ENCODE measurements around the gene CCL3. TPM values are rescaled to one million over a fixed set of nuclear protein-coding genes. Genes with fewer than 3 reads are reported as not detected.
"Not testable (repeated sequence)": the region's sequence is repeated elsewhere in the genome, so short reads cannot be mapped to it uniquely, and the experiment has no call there.

CCL3 gene
- polyA plus RNA-seq, 1 donor (not counting 4 experiments of a cell fraction or from before 2014, with no cell fraction given), result not detected

DNA sequence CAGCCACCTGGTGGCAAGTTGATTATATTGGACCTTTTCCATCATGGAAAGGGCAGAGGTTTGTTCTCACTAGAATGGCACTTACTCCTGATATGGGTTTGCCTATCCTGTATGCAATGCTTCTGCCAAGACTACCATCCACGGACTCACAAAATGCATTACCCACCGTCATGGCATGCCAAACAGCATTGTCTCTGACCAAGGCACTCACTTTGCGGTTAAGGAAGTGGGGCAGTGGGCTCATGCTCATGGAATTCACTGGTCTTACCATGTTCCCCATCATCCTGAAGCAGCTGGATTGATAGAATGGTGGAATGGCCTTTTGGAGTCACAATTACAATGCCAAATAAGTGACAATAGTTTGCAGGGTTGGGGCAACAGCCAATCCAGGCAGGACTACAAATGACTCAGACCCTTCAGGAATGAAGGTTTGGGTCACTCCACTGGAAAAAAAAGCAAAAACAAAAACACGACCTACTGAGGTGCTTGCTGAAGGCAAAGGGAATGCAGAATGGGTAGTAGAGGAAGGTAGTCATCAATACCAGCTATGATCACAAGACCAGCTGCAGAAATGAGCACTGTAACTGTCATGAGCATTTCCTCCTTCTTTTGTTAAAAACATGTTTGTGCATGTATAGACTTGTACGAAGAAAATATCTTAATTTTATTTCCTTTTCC is 25.2 kb upstream of the CCL3 start:
- peak; percentile 35 for DNase-seq (ENCODE audit: low read depth, low spot score)
- dilution Hi-C loops (cut with MboI; ENCODE audit: extremely low pct_ligation_motif_present, low sequenced_read_pairs), result not testable (repeated sequence)

GRCh38 chr17:36113131-36113530 is 23.2 kb upstream of the CCL3 start:
- FAIRE-seq; H3K79me2 ChIP-seq (ENCODE audit: control insufficient read depth, insufficient read depth, low read length); H3K4me1 ChIP-seq (ENCODE audit: control insufficient read depth, extremely low read depth, insufficient read depth, low read length); dilution Hi-C loops (cut with MboI; ENCODE audit: extremely low pct_ligation_motif_present, low sequenced_read_pairs); H4K20me1 ChIP-seq (ENCODE audit: control insufficient read depth, extremely low read depth, insufficient read depth, low read length); H3K4me3 ChIP-seq (ENCODE audit: control insufficient read depth in 2 of 3, extremely low read depth in 1 of 3, insufficient read depth in 2 of 3, low read depth in 1 of 3, low read length in 3 of 3); H3K4me2 ChIP-seq (ENCODE audit: control insufficient read depth, extremely low read depth, insufficient read depth, low read depth, low read length); DNase-seq (ENCODE audit: low read depth, low spot score); H3K27ac ChIP-seq (ENCODE audit: control insufficient read depth, insufficient read depth, low read length); H3K9me3 ChIP-seq (ENCODE audit: control insufficient read depth, low read depth, low read length); H3K27me3 ChIP-seq (ENCODE audit: control insufficient read depth, extremely low read depth, insufficient read depth, low read length); H3K9me1 ChIP-seq (ENCODE audit: control insufficient read depth, extremely low read depth, insufficient read depth, low read length); H3K36me3 ChIP-seq (ENCODE audit: control insufficient read depth in 2 of 2, extremely low read depth in 1 of 2, insufficient read depth in 2 of 2, low read length in 2 of 2); H3K9ac ChIP-seq (ENCODE audit: control insufficient read depth, extremely low read depth, insufficient read depth, low read length); H2AFZ ChIP-seq (ENCODE audit: control insufficient read depth, low read length): not testable (repeated sequence)

More for the DNA sequence above, 25.2 kb upstream of the CCL3 start:
- not testable (repeated sequence) for H3K9me1 ChIP-seq (ENCODE audit: control insufficient read depth, extremely low read depth, insufficient read depth, low read length); H3K9me3 ChIP-seq (ENCODE audit: control insufficient read depth, low read depth, low read length); H3K27me3 ChIP-seq (ENCODE audit: control insufficient read depth, extremely low read depth, insufficient read depth, low read length); H3K79me2 ChIP-seq (ENCODE audit: control insufficient read depth, insufficient read depth, low read length); H3K9ac ChIP-seq (ENCODE audit: control insufficient read depth, extremely low read depth, insufficient read depth, low read length); H2AFZ ChIP-seq (ENCODE audit: control insufficient read depth, low read length); H3K36me3 ChIP-seq (ENCODE audit: control insufficient read depth in 2 of 2, extremely low read depth in 1 of 2, insufficient read depth in 2 of 2, low read length in 2 of 2); FAIRE-seq; H3K4me3 ChIP-seq (ENCODE audit: control insufficient read depth in 2 of 3, extremely low read depth in 1 of 3, insufficient read depth in 2 of 3, low read depth in 1 of 3, low read length in 3 of 3); H3K4me1 ChIP-seq (ENCODE audit: control insufficient read depth, extremely low read depth, insufficient read depth, low read length); H3K27ac ChIP-seq (ENCODE audit: control insufficient read depth, insufficient read depth, low read length); H4K20me1 ChIP-seq (ENCODE audit: control insufficient read depth, extremely low read depth, insufficient read depth, low read length); H3K4me2 ChIP-seq (ENCODE audit: control insufficient read depth, extremely low read depth, insufficient read depth, low read depth, low read length)

DNA sequence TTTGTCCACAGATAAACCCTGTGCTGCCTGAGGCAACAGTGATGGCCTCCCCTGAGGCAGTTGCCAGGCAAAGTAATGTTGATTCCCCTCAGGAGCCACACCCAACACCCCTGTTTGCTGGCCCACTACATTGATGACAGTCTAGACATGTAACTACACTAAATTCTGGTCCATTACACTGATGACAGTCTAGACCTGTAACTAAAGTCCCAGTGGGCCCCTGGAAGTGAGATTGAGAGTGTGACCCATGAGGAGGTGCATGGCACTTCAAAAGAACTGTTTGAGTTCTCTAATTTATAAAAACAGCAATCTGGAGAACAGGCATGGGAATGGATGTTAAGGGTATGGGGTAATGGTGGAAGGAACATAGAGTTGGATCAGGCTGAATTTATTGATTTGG is 22.6 kb upstream of the CCL3 start:
- FAIRE-seq (no peak), DNase-seq (ENCODE audit: low read depth, low spot score) (no peak)
- no peaks in the 10 kb centered on the region for H3K4me1 ChIP-seq (ENCODE audit: control insufficient read depth, extremely low read depth, insufficient read depth, low read length)
- no peak overlapping the region for H3K9ac ChIP-seq (ENCODE audit: control insufficient read depth, extremely low read depth, insufficient read depth, low read length)
- no peak overlapping the region for H3K4me3 ChIP-seq (ENCODE audit: control insufficient read depth in 2 of 3, extremely low read depth in 1 of 3, insufficient read depth in 2 of 3, low read depth in 1 of 3, low read length in 3 of 3)
- H3K4me2 ChIP-seq (ENCODE audit: control insufficient read depth, extremely low read depth, insufficient read depth, low read depth, low read length), result no peak overlapping the region
- H3K27ac ChIP-seq (ENCODE audit: control insufficient read depth, insufficient read depth, low read length), result no peak overlapping the region
- dilution Hi-C loops (cut with MboI; ENCODE audit: extremely low pct_ligation_motif_present, low sequenced_read_pairs), result no loop called here
- no peaks in the 10 kb centered on the region for H4K20me1 ChIP-seq (ENCODE audit: control insufficient read depth, extremely low read depth, insufficient read depth, low read length)
- H2AFZ ChIP-seq (ENCODE audit: control insufficient read depth, low read length), result no peak overlapping the region
- H3K79me2 ChIP-seq (ENCODE audit: control insufficient read depth, insufficient read depth, low read length), result no peaks in the 10 kb centered on the region
- H3K36me3 ChIP-seq (ENCODE audit: control insufficient read depth in 2 of 2, extremely low read depth in 1 of 2, insufficient read depth in 2 of 2, low read length in 2 of 2), result no peaks in the 10 kb centered on the region
- no peaks in the 10 kb centered on the region for H3K9me3 ChIP-seq (ENCODE audit: control insufficient read depth, low read depth, low read length)
- no peaks in the 10 kb centered on the region for H3K9me1 ChIP-seq (ENCODE audit: control insufficient read depth, extremely low read depth, insufficient read depth, low read length)
- no peak for TF ChIP-seq CTCF (optimal IDR thresholded peaks at IDR 0.05 in 1 of 3, IDR thresholded peaks at IDR 0.05 in 1 of 3, conservative IDR thresholded peaks at IDR 0.05 in 1 of 3; ENCODE audit: extremely low read depth in 1 of 3, insufficient read depth in 2 of 3, low read length in 3 of 3)
- no peak for TF ChIP-seq EZH2 (IDR thresholded peaks at IDR 0.05; ENCODE audit: low read length)
- no peaks in the 10 kb centered on the region for H3K27me3 ChIP-seq (ENCODE audit: control insufficient read depth, extremely low read depth, insufficient read depth, low read length)

Data from keratinocyte (primary cell).